GM12872 (cell line): Measurements from ENCODE around the gene OAS2.

Experiments used
- TF ChIP-seq, protein P1 (sequence below): IDR thresholded peaks from 3 replicates; pipeline ENCODE4 v1.5.1; 2011; ENCODE audit warnings: low read depth, mild to moderate bottlenecking, low read length, moderate library complexity; ENCODE audit not compliant: insufficient read depth

The OAS2 gene

DNA sequence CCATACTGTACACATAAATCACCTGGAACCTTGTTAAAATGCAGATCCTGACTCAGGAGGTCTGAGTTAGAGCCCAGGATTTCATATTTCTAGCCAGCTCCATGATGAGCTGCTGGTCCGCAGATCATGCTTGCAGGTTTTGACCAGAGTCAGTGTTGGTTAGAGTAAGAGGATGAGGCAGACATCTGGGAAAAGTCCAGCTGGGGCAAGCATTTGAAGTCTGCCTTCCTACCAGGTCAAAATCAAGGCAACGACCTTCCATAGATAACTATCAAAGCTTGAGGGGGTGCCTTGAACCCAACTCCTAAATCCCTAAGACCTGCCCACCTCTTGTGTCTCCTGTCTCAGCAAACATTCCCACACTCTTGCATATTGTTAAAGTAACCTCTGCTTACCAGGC, 9.2 kb downstream of the OAS2 start:
- TF ChIP-seq, protein P1, sequence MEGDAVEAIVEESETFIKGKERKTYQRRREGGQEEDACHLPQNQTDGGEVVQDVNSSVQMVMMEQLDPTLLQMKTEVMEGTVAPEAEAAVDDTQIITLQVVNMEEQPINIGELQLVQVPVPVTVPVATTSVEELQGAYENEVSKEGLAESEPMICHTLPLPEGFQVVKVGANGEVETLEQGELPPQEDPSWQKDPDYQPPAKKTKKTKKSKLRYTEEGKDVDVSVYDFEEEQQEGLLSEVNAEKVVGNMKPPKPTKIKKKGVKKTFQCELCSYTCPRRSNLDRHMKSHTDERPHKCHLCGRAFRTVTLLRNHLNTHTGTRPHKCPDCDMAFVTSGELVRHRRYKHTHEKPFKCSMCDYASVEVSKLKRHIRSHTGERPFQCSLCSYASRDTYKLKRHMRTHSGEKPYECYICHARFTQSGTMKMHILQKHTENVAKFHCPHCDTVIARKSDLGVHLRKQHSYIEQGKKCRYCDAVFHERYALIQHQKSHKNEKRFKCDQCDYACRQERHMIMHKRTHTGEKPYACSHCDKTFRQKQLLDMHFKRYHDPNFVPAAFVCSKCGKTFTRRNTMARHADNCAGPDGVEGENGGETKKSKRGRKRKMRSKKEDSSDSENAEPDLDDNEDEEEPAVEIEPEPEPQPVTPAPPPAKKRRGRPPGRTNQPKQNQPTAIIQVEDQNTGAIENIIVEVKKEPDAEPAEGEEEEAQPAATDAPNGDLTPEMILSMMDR = no peak

DNA sequence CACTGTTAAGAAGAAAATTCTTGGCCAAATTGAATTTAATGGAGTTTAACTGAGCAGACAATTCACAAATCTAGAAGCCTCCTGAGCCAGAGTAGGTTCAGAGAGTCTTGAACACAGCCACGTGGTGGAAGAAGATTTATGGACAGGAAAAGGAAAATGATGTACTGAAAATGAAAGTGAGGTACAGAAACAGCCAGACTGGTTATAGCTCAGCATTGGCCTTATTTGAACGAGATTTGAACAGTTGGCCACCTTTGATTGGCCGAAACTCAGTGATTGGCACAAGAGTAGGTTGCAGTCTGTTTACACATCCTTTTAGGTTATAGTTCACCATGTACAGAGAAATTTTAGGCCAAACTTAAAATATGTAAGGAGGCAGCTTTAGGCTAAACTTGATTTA, 9.9 kb downstream of the OAS2 start:
- TF ChIP-seq, protein P1 = no peak

DNA sequence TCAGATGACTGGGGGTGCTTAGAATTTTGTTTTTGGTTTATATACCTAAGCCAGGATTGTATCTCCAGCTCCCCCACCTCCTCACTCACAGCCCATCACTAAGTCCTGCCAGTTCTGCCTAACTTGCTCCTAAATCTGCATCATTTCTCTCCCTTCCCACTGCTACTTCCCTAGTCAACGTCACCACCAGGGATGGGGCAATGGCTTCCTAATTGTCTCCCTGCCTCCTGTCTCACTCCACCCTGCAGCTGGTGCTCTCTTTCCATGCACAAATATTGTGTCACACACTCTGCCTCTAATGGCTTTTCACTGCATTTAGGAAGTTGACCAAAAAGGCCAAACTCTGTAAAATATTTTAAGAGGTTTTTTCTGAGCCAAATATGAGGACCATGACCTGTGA, 11.5 kb downstream of the OAS2 start:
- TF ChIP-seq, protein P1 = no peak

DNA sequence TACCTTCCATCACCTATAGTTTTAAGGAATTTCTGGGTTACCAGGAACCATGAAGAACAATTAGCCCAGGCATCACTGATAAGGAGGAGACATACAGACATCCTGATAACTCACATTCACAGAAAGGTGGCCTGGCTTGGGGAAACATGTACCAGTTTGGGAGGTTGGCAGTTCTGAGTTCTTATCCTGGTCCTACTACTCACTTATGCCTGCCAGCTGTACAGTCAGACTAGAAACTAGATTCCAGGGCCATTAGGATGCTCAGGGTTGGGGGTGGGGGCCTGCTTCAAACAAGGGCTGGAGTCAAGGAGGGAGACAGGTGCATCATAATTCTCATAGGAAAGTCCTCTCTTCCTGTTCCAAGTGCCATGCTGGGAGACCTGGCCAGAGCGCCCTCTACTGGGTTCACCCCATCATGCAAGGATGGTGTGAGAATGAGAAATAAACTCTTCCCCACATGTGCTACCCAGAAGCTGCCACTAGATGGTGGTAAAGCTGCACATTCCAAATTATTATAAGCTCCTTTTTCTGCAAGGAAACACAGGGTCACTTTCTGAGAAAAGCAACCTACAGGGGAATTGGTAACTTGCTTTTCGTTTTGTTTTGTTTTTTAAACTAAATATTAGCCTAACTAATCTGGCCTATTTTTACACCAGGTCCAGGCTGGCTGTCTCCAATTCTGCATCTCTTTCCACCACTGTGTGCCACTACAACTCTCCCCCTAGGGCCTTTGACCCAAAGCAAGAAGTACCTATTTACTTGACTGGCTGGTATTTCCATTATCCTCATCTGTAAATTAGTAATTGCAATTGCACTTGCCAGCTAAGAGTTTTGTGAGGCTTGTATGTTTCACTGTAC, 14.5 kb downstream of the OAS2 start:
- TF ChIP-seq, protein P1 = peak; percentile 92

DNA sequence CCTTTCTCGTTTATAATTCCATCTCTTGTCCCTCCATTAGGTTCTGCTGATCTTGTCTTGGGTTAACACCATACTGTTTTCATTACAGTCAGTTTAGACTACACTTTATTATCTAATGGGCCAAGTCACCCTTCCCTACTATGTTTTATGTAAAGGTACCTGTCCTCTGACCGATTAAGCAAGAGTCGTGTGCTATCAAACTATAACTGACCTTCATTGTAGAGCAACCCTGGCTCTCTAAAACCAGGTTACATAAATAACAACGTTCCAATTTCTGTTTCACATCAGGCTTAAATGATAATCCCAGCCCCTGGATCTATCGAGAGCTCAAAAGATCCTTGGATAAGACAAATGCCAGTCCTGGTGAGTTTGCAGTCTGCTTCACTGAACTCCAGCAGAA, 16.7 kb downstream of the OAS2 start:
- TF ChIP-seq, protein P1 = no peak

DNA sequence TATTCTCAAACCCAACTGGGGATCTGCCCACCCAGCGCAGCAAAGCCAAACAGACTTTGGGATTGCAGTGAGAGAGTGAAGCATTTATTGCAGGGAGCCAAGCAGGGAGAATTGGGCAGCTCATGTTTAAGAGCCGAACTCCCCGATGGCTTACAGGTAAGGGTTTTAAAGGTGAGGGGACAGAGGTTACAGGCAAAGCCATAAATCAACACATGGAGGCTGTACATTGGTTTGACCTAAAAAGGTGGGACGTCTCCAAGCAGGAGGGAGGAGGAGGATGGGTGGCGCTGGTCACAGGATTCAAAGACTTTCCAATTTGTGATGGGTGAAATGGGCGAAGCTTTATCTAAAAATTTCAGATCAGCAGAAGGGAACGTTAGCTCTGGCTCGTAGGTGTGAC, 18.2 kb downstream of the OAS2 start:
- TF ChIP-seq, protein P1 = no peak

DNA sequence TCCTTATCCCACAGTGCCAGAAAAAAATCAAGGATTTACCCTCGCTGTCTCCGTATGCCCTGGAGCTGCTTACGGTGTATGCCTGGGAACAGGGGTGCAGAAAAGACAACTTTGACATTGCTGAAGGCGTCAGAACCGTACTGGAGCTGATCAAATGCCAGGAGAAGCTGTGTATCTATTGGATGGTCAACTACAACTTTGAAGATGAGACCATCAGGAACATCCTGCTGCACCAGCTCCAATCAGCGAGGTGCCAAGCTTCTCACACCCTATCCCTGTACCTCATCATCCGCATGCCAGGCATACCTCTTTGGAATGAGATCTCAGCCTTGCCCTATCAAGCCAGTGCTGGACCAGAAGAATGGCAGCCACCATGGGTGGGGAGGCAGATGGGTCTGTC, 19.2 kb downstream of the OAS2 start:
- TF ChIP-seq, protein P1 = no peak
